OCI-LY3 (cell line): ENCODE results near the gene CCDC40.

Experiments
- H2AFZ ChIP-seq: fragments of 200-600, 300-600 bp; shearing (Covaris generic); 2 replicates; pipeline ENCODE4 v1.6.0; 2014; ENCODE audit warnings: antibody characterized with exemption, low read depth, low read length
- H3K27ac ChIP-seq: fragments of 200-600, 300-600 bp; sonication (generic); 2 replicates; pipeline ENCODE4 v1.5.1; 2014; ENCODE audit warnings: mild to moderate bottlenecking, low read length, moderate library complexity, mixed read lengths
- H3K27me3 ChIP-seq: fragments of 200-600, 300-600 bp; sonication (generic); 2 replicates; pipeline ENCODE4 v1.6.1; 2014; ENCODE audit warnings: low read depth, low read length, mixed read lengths
- H3K36me3 ChIP-seq: fragments of 200-600, 300-600 bp; sonication (generic); replicated peaks from 2 replicates; pipeline ENCODE3; 2014; ENCODE audit warnings: low read depth, low read length, mixed read lengths
- H3K4me1 ChIP-seq: fragments of 300-600, 200-600 bp; sonication (generic); 2 replicates; pipeline ENCODE4 v1.6.1; 2014; ENCODE audit warnings: low read length, mixed read lengths
- H3K4me2 ChIP-seq: fragments of 200-600, 300-600 bp; sonication (generic); 2 replicates; pipeline ENCODE4 v1.6.1; 2014; ENCODE audit warnings: low read length, mixed read lengths
- H3K4me3 ChIP-seq: fragments of 300-600, 200-600 bp; sonication (generic); 2 replicates; pipeline ENCODE4 v1.5.1; 2014; ENCODE audit warnings: antibody characterized with exemption, mild to moderate bottlenecking, low read length, moderate library complexity
- H3K79me2 ChIP-seq: fragments of 300-600, 200-600 bp; shearing (Covaris generic); 2 replicates; pipeline ENCODE4 v1.6.1; 2014; ENCODE audit warnings: mild to moderate bottlenecking, low read length, mixed read lengths
- H3K9ac ChIP-seq: fragments of 300-600, 200-600 bp; shearing (Covaris generic); 2 replicates; pipeline ENCODE4 v1.6.0; 2014; ENCODE audit warnings: mild to moderate bottlenecking, low read length, moderate library complexity
- H3K9me3 ChIP-seq: fragments of 200-600, 300-600 bp; shearing (Covaris generic); 2 replicates; pipeline ENCODE4 v1.6.1; 2014; ENCODE audit warnings: low read length, mixed read lengths; ENCODE audit not compliant: insufficient read depth
- H4K20me1 ChIP-seq: fragments of 200-600, 300-600 bp; sonication (generic); 2 replicates; pipeline ENCODE4 v1.6.1; 2016; ENCODE audit warnings: low read length, mixed read lengths; ENCODE audit not compliant: insufficient read depth
- CTCF ChIP-seq: fragments of 200-600, 300-600 bp; sonication (generic); IDR thresholded peaks from 2 replicates; pipeline ENCODE4 v1.5.1; 2014; ENCODE audit warnings: antibody characterized with exemption, low read length, low read depth
- EZH2phosphoT487 ChIP-seq: fragments of 200-600 bp; shearing (Covaris generic); IDR thresholded peaks from 2 replicates; pipeline ENCODE4 v1.6.1; 2018; ENCODE audit warnings: antibody characterized with exemption, mixed run types, low read depth

CCDC40 gene

GRCh38 chr17:80096561-80097021 lies 60.1 kb downstream of the CCDC40 start:
- H3K9ac ChIP-seq = no peak overlapping the region
- peaks cover 10% of the 10 kb centered on the region for H3K4me1 ChIP-seq
- TF ChIP-seq EZH2phosphoT487 = no peak
- TF ChIP-seq CTCF = no peak
- H3K4me2 ChIP-seq = no peak overlapping the region
- no peaks in the 10 kb centered on the region for H3K36me3 ChIP-seq
- no peak overlapping the region for H2AFZ ChIP-seq
- H3K27me3 ChIP-seq = no peaks in the 10 kb centered on the region
- no peak overlapping the region for H3K27ac ChIP-seq
- no peaks in the 10 kb centered on the region for H4K20me1 ChIP-seq
- H3K9me3 ChIP-seq = no peaks in the 10 kb centered on the region
- no peak overlapping the region for H3K4me3 ChIP-seq
- H3K79me2 ChIP-seq = peaks cover under 1% of the 10 kb centered on the region; the same call in 1 of the 2 replicates

GRCh38 chr17:80097127-80097621 lies 60.7 kb downstream of the CCDC40 start:
- no peaks in the 10 kb centered on the region for H3K27me3 ChIP-seq

GRCh38 chr17:80097844-80098691 lies 61.6 kb downstream of the CCDC40 start:
- H3K9me3 ChIP-seq = no peaks in the 10 kb centered on the region
- no peak overlapping the region for H3K9ac ChIP-seq
- no peaks in the 10 kb centered on the region for H3K27me3 ChIP-seq
- H3K27ac ChIP-seq = no peak overlapping the region
- H3K4me2 ChIP-seq = no peak overlapping the region
- H3K4me1 ChIP-seq = peaks cover 17% of the 10 kb centered on the region
- no peak overlapping the region for H2AFZ ChIP-seq
- H3K4me3 ChIP-seq = no peak overlapping the region
- H4K20me1 ChIP-seq = no peaks in the 10 kb centered on the region
- peaks cover 11% of the 10 kb centered on the region for H3K79me2 ChIP-seq
- TF ChIP-seq CTCF = no peak
- TF ChIP-seq EZH2phosphoT487 = no peak
- no peaks in the 10 kb centered on the region for H3K36me3 ChIP-seq

More at GRCh38 chr17:80097127-80097621, 60.7 kb downstream of the CCDC40 start:
- H3K9me3 ChIP-seq = no peaks in the 10 kb centered on the region
- H3K36me3 ChIP-seq = no peaks in the 10 kb centered on the region
- H3K4me2 ChIP-seq = no peak overlapping the region
- no peak overlapping the region for H3K4me3 ChIP-seq
- peaks cover 12% of the 10 kb centered on the region for H3K4me1 ChIP-seq
- H4K20me1 ChIP-seq = no peaks in the 10 kb centered on the region
- H3K79me2 ChIP-seq = peaks cover 7% of the 10 kb centered on the region
- H3K9ac ChIP-seq = no peak overlapping the region
- no peak overlapping the region for H2AFZ ChIP-seq
- H3K27ac ChIP-seq = no peak overlapping the region
- TF ChIP-seq EZH2phosphoT487 (no peak), CTCF (no peak)

GRCh38 chr17:80099291-80100034 lies 63.0 kb downstream of the CCDC40 start:
- Histone ChIP-seq H3K9me3 (no peaks in the 10 kb centered on the region), H3K27me3 (no peaks in the 10 kb centered on the region), H2AFZ (no peak overlapping the region), H3K27ac (no peak overlapping the region), H3K79me2 (peaks cover 11% of the 10 kb centered on the region), H3K36me3 (no peaks in the 10 kb centered on the region), H4K20me1 (no peaks in the 10 kb centered on the region), H3K4me2 (0 out of 2 replicates have a peak overlapping the region, but pooled peaks have one; percentile 98), H3K9ac (no peak overlapping the region), H3K4me3 (no peak overlapping the region), H3K4me1 (peaks cover 17% of the 10 kb centered on the region)
- TF ChIP-seq EZH2phosphoT487 (no peak), CTCF (no peak)
